PFSK-1 (cell line): ENCODE data around the gene TESK2.

ENCODE experiments used
- FOXP2 ChIP-seq: optimal IDR thresholded peaks from 2 replicates; pipeline ENCODE3; 2011; ENCODE audit warnings: borderline replicate concordance, control low read depth, inconsistent platforms; ENCODE audit not compliant: insufficient read depth; ENCODE audit errors: extremely low read length, extremely low read depth
- POLR2AphosphoS5 ChIP-seq: IDR thresholded peaks from 2 replicates; pipeline ENCODE4 v1.6.1; 2012; ENCODE audit warnings: low read depth, mild to moderate bottlenecking, control low read depth, low read length, moderate library complexity
- SIN3A ChIP-seq: IDR thresholded peaks from 2 replicates; pipeline ENCODE4 v1.6.1; 2012; ENCODE audit warnings: mild to moderate bottlenecking, low read length, moderate library complexity, borderline replicate concordance; ENCODE audit not compliant: insufficient read depth
- TAF1 ChIP-seq: IDR thresholded peaks from 2 replicates; pipeline ENCODE4 v1.6.1; 2012; ENCODE audit warnings: low read length, control low read depth, borderline replicate concordance; ENCODE audit not compliant: insufficient read depth
- TF ChIP-seq, protein P1 (sequence below), 2 experiments: IDR thresholded peaks; 2 replicates each; pipeline versions ENCODE4 v1.6.1 to v1.8.0; 2011 to 2012; ENCODE audit warnings: low read depth in 2 of 2, low read length in 2 of 2, control low read depth in 1 of 2, inconsistent platforms in 1 of 2, mild to moderate bottlenecking in 1 of 2, moderate library complexity in 1 of 2; ENCODE audit not compliant: insufficient read depth in 1 of 2

TESK2 gene

DNA sequence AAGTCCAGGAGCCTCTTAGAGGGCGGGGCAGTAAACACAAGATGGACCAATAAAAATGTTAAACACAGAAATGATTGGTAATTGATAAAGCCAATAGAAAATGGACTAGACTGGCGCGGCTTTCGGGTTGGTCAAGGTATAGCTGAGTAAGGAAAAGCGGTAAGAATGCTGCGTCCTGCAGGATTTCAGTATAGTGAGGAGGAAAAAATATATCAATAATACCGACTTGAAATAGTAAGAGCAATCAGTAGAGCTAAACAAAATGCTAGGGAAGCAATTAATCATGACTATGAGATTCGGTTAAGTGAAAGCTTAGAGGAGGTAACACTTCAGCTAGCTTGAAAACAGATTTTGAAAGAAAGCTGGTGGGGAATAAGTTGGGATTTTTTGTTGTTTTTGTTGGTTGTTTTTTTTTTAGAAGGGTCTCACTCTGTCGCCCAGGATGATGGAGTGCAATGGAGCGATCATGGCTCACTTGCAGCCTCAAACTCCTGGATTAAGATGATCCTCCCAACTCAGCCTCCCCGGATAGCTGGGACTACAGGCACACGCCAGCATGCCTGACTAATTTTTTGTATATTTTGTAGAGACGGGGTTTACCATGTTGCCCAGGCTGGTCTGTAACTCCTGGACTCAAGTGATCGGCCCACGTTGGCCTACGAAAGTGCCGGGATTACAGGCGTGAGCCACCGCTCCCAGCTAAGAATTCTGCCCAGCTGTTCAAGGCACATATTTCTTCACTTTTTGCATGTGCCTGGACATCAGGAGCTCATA is 711 bp upstream of the TESK2 start:
- TF ChIP-seq POLR2AphosphoS5 (no peak), TAF1 (no peak), FOXP2 (no peak)
- TF ChIP-seq, protein P1, sequence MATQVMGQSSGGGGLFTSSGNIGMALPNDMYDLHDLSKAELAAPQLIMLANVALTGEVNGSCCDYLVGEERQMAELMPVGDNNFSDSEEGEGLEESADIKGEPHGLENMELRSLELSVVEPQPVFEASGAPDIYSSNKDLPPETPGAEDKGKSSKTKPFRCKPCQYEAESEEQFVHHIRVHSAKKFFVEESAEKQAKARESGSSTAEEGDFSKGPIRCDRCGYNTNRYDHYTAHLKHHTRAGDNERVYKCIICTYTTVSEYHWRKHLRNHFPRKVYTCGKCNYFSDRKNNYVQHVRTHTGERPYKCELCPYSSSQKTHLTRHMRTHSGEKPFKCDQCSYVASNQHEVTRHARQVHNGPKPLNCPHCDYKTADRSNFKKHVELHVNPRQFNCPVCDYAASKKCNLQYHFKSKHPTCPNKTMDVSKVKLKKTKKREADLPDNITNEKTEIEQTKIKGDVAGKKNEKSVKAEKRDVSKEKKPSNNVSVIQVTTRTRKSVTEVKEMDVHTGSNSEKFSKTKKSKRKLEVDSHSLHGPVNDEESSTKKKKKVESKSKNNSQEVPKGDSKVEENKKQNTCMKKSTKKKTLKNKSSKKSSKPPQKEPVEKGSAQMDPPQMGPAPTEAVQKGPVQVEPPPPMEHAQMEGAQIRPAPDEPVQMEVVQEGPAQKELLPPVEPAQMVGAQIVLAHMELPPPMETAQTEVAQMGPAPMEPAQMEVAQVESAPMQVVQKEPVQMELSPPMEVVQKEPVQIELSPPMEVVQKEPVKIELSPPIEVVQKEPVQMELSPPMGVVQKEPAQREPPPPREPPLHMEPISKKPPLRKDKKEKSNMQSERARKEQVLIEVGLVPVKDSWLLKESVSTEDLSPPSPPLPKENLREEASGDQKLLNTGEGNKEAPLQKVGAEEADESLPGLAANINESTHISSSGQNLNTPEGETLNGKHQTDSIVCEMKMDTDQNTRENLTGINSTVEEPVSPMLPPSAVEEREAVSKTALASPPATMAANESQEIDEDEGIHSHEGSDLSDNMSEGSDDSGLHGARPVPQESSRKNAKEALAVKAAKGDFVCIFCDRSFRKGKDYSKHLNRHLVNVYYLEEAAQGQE (IDR thresholded peaks at IDR 0.05; ENCODE audit: insufficient read depth in 1 of 2, low read depth in 2 of 2, low read length in 2 of 2): no peak

- TF ChIP-seq TAF1 (no peak), FOXP2 (no peak), SIN3A (no peak), POLR2AphosphoS5 (no peak)
- TF ChIP-seq, protein P1 (IDR thresholded peaks at IDR 0.05; ENCODE audit: insufficient read depth in 1 of 2, low read depth in 2 of 2, low read length in 2 of 2): no peak
These were observed 790 bp downstream of the TESK2 start for GRCh38 chr1:45490121-45490625.

DNA sequence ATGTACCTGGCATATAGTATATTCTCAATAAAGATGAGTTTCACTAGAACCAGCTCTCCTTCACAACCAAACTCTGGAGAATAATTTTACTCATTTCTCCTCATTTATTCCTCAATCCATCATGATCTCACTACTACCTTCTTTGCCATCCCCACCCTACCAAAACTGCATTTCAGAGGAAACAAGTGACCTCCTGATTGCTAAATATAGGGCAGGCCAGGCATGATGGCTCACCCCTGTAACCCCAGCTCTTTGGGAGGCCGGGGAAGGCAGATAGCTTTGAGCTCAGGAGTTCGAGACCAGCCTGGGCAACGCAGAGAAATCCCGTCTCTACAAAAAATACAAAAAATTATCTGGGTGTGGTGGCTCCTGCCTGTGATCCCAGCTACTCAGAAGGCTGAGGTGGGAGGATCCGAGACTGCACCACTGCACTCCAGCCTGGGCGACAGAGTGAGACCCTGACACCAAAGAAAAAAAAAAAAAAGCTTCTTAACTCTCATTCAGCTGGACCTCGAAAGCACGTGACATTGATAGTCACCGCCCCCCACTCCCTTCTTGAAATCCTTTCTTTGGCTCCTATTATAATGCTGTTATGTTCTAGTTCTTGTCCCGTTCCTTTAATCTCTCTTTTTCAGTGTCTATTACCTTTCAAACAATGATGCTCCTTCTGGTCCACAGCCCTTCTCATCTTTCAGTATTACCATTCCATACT is 2.1 kb downstream of the TESK2 start:
- TF ChIP-seq TAF1: no peak
- TF ChIP-seq POLR2AphosphoS5: no peak
- TF ChIP-seq FOXP2: no peak

- TF ChIP-seq POLR2AphosphoS5: no peak
- TF ChIP-seq FOXP2: no peak
- TF ChIP-seq TAF1: no peak
- TF ChIP-seq, protein P1 (IDR thresholded peaks at IDR 0.05; ENCODE audit: insufficient read depth in 1 of 2, low read depth in 2 of 2, low read length in 2 of 2): no peak
- no peak for TF ChIP-seq SIN3A
These were observed 5.0 kb downstream of the TESK2 start for GRCh38 chr1:45485949-45486348.

DNA sequence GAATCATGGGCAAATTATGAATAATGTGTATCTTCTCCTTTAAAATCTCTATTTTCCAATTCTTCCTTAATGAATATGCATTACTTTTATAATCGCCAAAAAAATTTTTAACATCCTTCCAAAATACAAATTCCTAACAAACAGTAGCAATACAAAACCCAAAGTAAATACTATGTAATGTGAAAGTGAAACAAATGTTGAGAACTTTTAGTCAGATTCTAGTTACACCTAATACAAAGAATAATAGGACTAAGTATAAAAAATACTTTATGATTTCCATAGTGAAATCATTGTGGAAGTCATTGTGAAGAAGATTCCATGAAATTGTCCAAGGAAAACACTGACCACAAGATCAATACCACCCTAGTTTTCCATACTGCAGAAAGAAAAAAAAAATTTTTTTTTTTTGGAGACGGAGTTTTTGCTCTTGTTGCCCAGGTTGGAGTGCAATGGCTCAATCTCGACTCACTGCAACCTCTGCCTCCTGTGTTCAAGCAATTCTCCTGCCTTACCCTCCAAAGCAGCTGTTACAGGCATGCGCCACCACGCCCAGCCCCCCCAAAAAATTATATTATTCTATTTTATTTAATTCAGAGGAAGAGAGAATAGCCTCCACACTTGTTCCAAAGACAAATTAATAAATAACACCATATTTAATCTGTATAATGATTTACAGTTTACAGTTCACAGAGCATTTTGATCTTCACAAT is 11.8 kb downstream of the TESK2 start:
- TF ChIP-seq SIN3A (no peak), FOXP2 (no peak), TAF1 (no peak), POLR2AphosphoS5 (no peak)
- TF ChIP-seq, protein P1 (IDR thresholded peaks at IDR 0.05; ENCODE audit: insufficient read depth in 1 of 2, low read depth in 2 of 2, low read length in 2 of 2): no peak
